AG04449 (cell line): ENCODE data around the gene PLCB1.

Experiments
- CTCF ChIA-PET: fragments of 350-600 bp; formaldehyde crosslinking; extraction: SDS; loops from one replicate; lab custom pipeline; 2021; ENCODE audit warnings: antibody characterized with exemption; lab: Yijun Ruan, JAX
- POLR2A ChIA-PET: fragments of 400-600, 350-600 bp; formaldehyde crosslinking; extraction: SDS; loops from one replicate; lab custom pipeline; 2020; ENCODE audit warnings: antibody characterized with exemption, inconsistent platforms; lab: Yijun Ruan, JAX
- DNase-seq: peaks from one replicate; pipeline ENCODE4 v3.0.0-alpha.2; 2010; ENCODE audit warnings: low read depth, low spot score
- H3K4me3 ChIP-seq: 2 replicates; pipeline ENCODE4 v1.5.1; 2011; ENCODE audit warnings: low read depth, mild to moderate bottlenecking, control low read depth, low read length
- CTCF ChIP-seq: IDR thresholded peaks from one replicate; pipeline ENCODE4 v1.5.1; 2011; ENCODE audit warnings: mild to moderate bottlenecking, moderate library complexity, low read length, control low read depth, inconsistent platforms; ENCODE audit not compliant: insufficient read depth; ENCODE audit errors: missing control alignments

Gene PLCB1

GRCh38 chr20:8912731-8913130, 780.7 kb downstream of the PLCB1 start:
- no peak overlapping the region for H3K4me3 ChIP-seq
- no peak for DNase-seq
- POLR2A ChIA-PET = no interaction called here
- CTCF ChIA-PET = no interaction called here
- no peak for TF ChIP-seq CTCF

- DNase-seq = no peak
- no peak for TF ChIP-seq CTCF
- CTCF ChIA-PET = interaction anchor here (1.4 kb wide), 1 partner anchor 60 kb away, joined by 5 read pairs; no protein-coding TSS in a partner anchor
- POLR2A ChIA-PET = no interaction called here
- no peak overlapping the region for H3K4me3 ChIP-seq
Measured at GRCh38 chr20:8913456-8913855, 781.4 kb downstream of the PLCB1 start.

- TF ChIP-seq CTCF = no peak
- CTCF ChIA-PET = interaction anchor here (1.4 kb wide), 1 partner anchor 61 kb away, joined by 5 read pairs; no protein-coding TSS in a partner anchor
- no peak overlapping the region for H3K4me3 ChIP-seq
- POLR2A ChIA-PET = no interaction called here
- DNase-seq = no peak
Measured at GRCh38 chr20:8914421-8914820, 782.4 kb downstream of the PLCB1 start.

GRCh38 chr20:8917084-8917483, 785.0 kb downstream of the PLCB1 start:
- ChIA-PET CTCF (no interaction called here), POLR2A (no interaction called here)
- H3K4me3 ChIP-seq = no peak overlapping the region
- TF ChIP-seq CTCF = no peak
- no peak for DNase-seq

- TF ChIP-seq CTCF = no peak
- no peak for DNase-seq
- no peak overlapping the region for H3K4me3 ChIP-seq
- POLR2A ChIA-PET = no interaction called here
- CTCF ChIA-PET = no interaction called here
Measured at GRCh38 chr20:8918145-8918544, 786.1 kb downstream of the PLCB1 start.

GRCh38 chr20:8924539-8924938, 792.5 kb downstream of the PLCB1 start:
- no peak overlapping the region for H3K4me3 ChIP-seq
- TF ChIP-seq CTCF = no peak
- POLR2A ChIA-PET = no interaction called here
- no peak for DNase-seq
- CTCF ChIA-PET = interaction anchor here (1.1 kb wide), 1 partner anchor 14 kb away, joined by 3 read pairs; no protein-coding TSS in a partner anchor
